IMR-90 (cell line): ENCODE results near the gene TSPEAR.

ENCODE experiments used
- BHLHE40 ChIP-seq: fragments of 150-350 bp; IDR thresholded peaks from 2 replicates; pipeline ENCODE4 v1.6.1; 2016; ENCODE audit warnings: mild to moderate bottlenecking, low read depth, low read length
- CEBPB ChIP-seq: IDR thresholded peaks from 2 replicates; pipeline ENCODE4 v1.6.1; 2012; ENCODE audit warnings: low read depth, low read length, improper control_type of control experiment
- CHD1 ChIP-seq: IDR thresholded peaks from 2 replicates; pipeline ENCODE4 v1.6.1; 2012; ENCODE audit warnings: low read depth, low read length, improper control_type of control experiment
- FOS ChIP-seq: fragments of 150-350 bp; IDR thresholded peaks from 2 replicates; pipeline ENCODE4 v1.6.1; 2016; ENCODE audit warnings: low read depth, low read length
- MAFK ChIP-seq: IDR thresholded peaks from 2 replicates; pipeline ENCODE4 v1.6.1; 2012; ENCODE audit warnings: low read depth, low read length, improper control_type of control experiment
- MAZ ChIP-seq: IDR thresholded peaks from 2 replicates; pipeline ENCODE4 v1.6.1; 2012; ENCODE audit warnings: low read depth, mild to moderate bottlenecking, low read length, improper control_type of control experiment, moderate library complexity, borderline replicate concordance
- MXI1 ChIP-seq: IDR thresholded peaks from 2 replicates; pipeline ENCODE4 v1.6.1; 2012; ENCODE audit warnings: low read depth, mild to moderate bottlenecking, low read length, moderate library complexity, borderline replicate concordance
- POLR2A ChIP-seq: IDR thresholded peaks from 2 replicates; pipeline ENCODE4 v1.6.1; 2012; ENCODE audit warnings: mild to moderate bottlenecking, low read depth, low read length
- RAD21 ChIP-seq: IDR thresholded peaks from 2 replicates; pipeline ENCODE4 v1.6.1; 2012; ENCODE audit warnings: low read length, improper control_type of control experiment
- RCOR1 ChIP-seq: IDR thresholded peaks from 2 replicates; pipeline ENCODE4 v1.6.1; 2012; ENCODE audit warnings: mild to moderate bottlenecking, low read length, improper control_type of control experiment; ENCODE audit not compliant: insufficient replicate concordance
- RFX5 ChIP-seq: IDR thresholded peaks from 2 replicates; pipeline ENCODE4 v1.8.0; 2012; ENCODE audit warnings: low read depth, mild to moderate bottlenecking, low read length, moderate library complexity
- SMC3 ChIP-seq: fragments of 150-350 bp; IDR thresholded peaks from 2 replicates; pipeline ENCODE4 v1.6.1; 2016; ENCODE audit warnings: low read depth, mild to moderate bottlenecking, antibody characterized with exemption, low read length, moderate library complexity
- TF ChIP-seq, protein P1 (sequence below): conservative IDR thresholded peaks from 2 replicates; pipeline ENCODE4 v1.5.1; 2012; ENCODE audit warnings: mild to moderate bottlenecking, low read depth, low read length, improper control_type of control experiment
- TF ChIP-seq, protein P2 (sequence below): fragments of 150-350 bp; IDR thresholded peaks from 2 replicates; pipeline ENCODE4 v1.6.1; 2017; ENCODE audit warnings: mild to moderate bottlenecking, antibody characterized with exemption, low read length, low read depth

DNA sequence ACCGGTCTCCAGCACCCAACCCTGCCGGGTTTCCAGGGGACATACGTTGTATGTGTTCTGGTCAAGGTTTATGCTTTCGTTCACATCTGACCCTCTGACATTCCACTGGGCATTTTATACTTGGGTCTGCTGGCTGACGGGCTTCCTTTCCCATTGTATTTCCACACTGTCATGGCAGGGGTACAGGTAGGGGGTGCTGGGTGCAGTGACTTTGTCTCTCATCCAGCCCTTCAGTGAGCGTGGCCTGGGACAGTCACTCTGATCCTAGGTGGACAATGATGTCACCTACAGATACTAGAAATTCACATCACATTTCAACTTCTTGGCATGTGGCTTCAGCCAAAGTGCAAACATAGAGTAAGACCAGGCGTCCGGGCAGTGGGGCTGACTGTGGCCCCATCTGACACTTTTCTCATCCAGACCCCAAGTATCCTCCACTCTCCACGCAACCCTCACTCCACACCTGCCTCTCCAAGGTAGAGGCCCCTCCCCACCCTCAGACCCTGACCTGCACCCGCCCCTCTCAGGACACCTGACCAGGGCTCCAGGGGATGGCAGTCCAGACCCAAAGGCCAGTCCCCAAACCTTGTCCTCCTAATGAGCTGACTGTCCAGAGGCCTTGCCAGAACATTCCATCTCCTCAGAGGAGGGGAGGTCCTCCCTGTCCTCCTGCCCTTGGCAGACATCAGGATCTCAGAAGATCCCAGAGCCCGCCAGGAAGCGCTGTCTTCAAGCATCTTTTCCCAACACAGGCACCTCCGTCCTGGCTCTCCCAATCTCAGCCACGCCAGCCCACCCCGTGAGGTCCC is 75.0 kb downstream of the TSPEAR start:
- TF ChIP-seq POLR2A = no peak
- TF ChIP-seq, protein P1, sequence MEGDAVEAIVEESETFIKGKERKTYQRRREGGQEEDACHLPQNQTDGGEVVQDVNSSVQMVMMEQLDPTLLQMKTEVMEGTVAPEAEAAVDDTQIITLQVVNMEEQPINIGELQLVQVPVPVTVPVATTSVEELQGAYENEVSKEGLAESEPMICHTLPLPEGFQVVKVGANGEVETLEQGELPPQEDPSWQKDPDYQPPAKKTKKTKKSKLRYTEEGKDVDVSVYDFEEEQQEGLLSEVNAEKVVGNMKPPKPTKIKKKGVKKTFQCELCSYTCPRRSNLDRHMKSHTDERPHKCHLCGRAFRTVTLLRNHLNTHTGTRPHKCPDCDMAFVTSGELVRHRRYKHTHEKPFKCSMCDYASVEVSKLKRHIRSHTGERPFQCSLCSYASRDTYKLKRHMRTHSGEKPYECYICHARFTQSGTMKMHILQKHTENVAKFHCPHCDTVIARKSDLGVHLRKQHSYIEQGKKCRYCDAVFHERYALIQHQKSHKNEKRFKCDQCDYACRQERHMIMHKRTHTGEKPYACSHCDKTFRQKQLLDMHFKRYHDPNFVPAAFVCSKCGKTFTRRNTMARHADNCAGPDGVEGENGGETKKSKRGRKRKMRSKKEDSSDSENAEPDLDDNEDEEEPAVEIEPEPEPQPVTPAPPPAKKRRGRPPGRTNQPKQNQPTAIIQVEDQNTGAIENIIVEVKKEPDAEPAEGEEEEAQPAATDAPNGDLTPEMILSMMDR = no peak
- no peak for TF ChIP-seq CEBPB
- no peak for TF ChIP-seq RAD21
- no peak for TF ChIP-seq MAZ
- no peak for TF ChIP-seq BHLHE40
- TF ChIP-seq FOS = no peak
- TF ChIP-seq CHD1 = no peak
- TF ChIP-seq MAFK = no peak
- TF ChIP-seq RFX5 = no peak
- TF ChIP-seq RCOR1 = no peak
- TF ChIP-seq, protein P2, sequence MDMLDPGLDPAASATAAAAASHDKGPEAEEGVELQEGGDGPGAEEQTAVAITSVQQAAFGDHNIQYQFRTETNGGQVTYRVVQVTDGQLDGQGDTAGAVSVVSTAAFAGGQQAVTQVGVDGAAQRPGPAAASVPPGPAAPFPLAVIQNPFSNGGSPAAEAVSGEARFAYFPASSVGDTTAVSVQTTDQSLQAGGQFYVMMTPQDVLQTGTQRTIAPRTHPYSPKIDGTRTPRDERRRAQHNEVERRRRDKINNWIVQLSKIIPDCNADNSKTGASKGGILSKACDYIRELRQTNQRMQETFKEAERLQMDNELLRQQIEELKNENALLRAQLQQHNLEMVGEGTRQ = no peak
- no peak for TF ChIP-seq MXI1
- TF ChIP-seq SMC3 = no peak
